HepG2 (cell line): ENCODE data around the gene RFXANK. TPM values are rescaled to one million over a fixed set of nuclear protein-coding genes. Genes with fewer than 3 reads are reported as not detected.

Experiments
- ATAC-seq: fragments of 200-7000 bp; cut with Tn5 transposase; 3 replicates; pipeline ENCODE4 v1.9.1; 2020; ENCODE audit warnings: mild to moderate bottlenecking, moderate library complexity
- BruUV-seq: library from RNA; stranded (reverse); fragments of 400-500 nt; replicated peaks from 2 replicates; lab custom pipeline; 2021; lab: Mats Ljungman, UMichigan
- CTCF ChIA-PET: fragments of 300-600 bp; formaldehyde crosslinking; extraction: SDS; loops from one replicate; lab custom pipeline; 2021; ENCODE audit warnings: low total read pairs, inconsistent platforms, low intra/inter-chr PET ratio; lab: Yijun Ruan, JAX
- POLR2A ChIA-PET: fragments of 350-600 bp; sonication (Branson Sonifier 250); formaldehyde crosslinking; loops from one replicate; lab custom pipeline; 2020; ENCODE audit warnings: antibody characterized with exemption, inconsistent platforms; lab: Yijun Ruan, JAX
- DNase-seq: peaks from one replicate; pipeline ENCODE4 v3.0.0-alpha.2; 2015; ENCODE audit warnings: low spot score
- FAIRE-seq: peaks from 3 replicates; lab custom pipeline; 2011; peaks lifted over from hg19 to GRCh38; lab: Jason Lieb, UNC
- H2AFZ ChIP-seq: one replicate; pipeline ENCODE4 v1.6.1; 2011; ENCODE audit warnings: low read length, inconsistent platforms
- H3K27ac ChIP-seq: fragments of 300-600 bp; 3 replicates; pipeline ENCODE4 v1.8.0; 2011; ENCODE audit warnings: mixed run types, mild to moderate bottlenecking, mixed read lengths, low read length, inconsistent platforms; ENCODE audit not compliant: insufficient read depth; ENCODE audit errors: extremely low read length
- H3K27me3 ChIP-seq, 2 experiments: fragments of 200-600 bp in 1 of 2; 2 replicates in 1 of 2; 3 replicates in 1 of 2; pipeline versions ENCODE4 v1.6.0 to v1.8.0; 2011; ENCODE audit warnings: low read length in 2 of 2, mild to moderate bottlenecking in 2 of 2, moderate library complexity in 2 of 2, inconsistent platforms in 1 of 2; ENCODE audit not compliant: insufficient read depth in 2 of 2, control insufficient read depth in 1 of 2
- H3K36me3 ChIP-seq, 2 experiments: fragments of 200-600 bp in 1 of 2; replicated peaks in 1 of 2; 2 replicates in 1 of 2; 3 replicates in 1 of 2; pipeline versions ENCODE4 v1.5.1 to v1.8.0; 2011; ENCODE audit warnings: low read length in 2 of 2, inconsistent platforms in 1 of 2; ENCODE audit not compliant: insufficient read depth in 2 of 2, control insufficient read depth in 1 of 2
- H3K4me1 ChIP-seq: 2 replicates; pipeline ENCODE4 v1.5.1; 2012; ENCODE audit warnings: low read length, inconsistent platforms; ENCODE audit not compliant: insufficient read depth
- H3K4me2 ChIP-seq: 2 replicates; pipeline ENCODE4 v1.6.0; 2011; ENCODE audit warnings: low read depth, low read length, inconsistent platforms
- H3K4me3 ChIP-seq, 3 experiments: fragments of 200-600 bp in 1 of 3; sonication (generic), shearing (Covaris generic) in 1 of 3; replicated peaks in 1 of 3; 2 replicates each; pipeline ENCODE4 v1.5.1; 2011 to 2016; ENCODE audit warnings: low read length in 3 of 3, inconsistent platforms in 2 of 3, low read depth in 2 of 3, mild to moderate bottlenecking in 2 of 3, control low read depth in 1 of 3, mixed read lengths in 1 of 3; ENCODE audit not compliant: insufficient read depth in 1 of 3
- H3K79me2 ChIP-seq: one replicate; pipeline ENCODE4 v1.6.1; 2011; ENCODE audit warnings: low read length, inconsistent platforms; ENCODE audit not compliant: insufficient read depth
- H3K9ac ChIP-seq: 2 replicates; pipeline ENCODE4 v1.6.0; 2011; ENCODE audit warnings: mild to moderate bottlenecking, low read depth, low read length, inconsistent platforms; ENCODE audit not compliant: insufficient read depth
- H3K9me3 ChIP-seq: 2 replicates; pipeline ENCODE4 v1.5.1; 2012; ENCODE audit warnings: mild to moderate bottlenecking, low read length
- H4K20me1 ChIP-seq: 2 replicates; pipeline ENCODE4 v1.6.0; 2011; ENCODE audit warnings: inconsistent platforms, mild to moderate bottlenecking, low read length, moderate library complexity; ENCODE audit not compliant: insufficient read depth
- AGO2 ChIP-seq: fragments of 200-400 bp; formaldehyde crosslinking; optimal IDR thresholded peaks from 2 replicates; pipeline ENCODE3; 2017; ENCODE audit warnings: mild to moderate bottlenecking, low read depth, low read length, moderate library complexity
- BCLAF1 ChIP-seq: fragments of 450-650 bp; IDR thresholded peaks from 2 replicates; pipeline ENCODE4 v1.6.1; 2017; ENCODE audit warnings: mild to moderate bottlenecking
- GPBP1L1 ChIP-seq: sonication (generic); formaldehyde crosslinking; IDR thresholded peaks from 2 replicates; pipeline ENCODE4 v1.5.0; 2020; ENCODE audit warnings: mild to moderate bottlenecking, missing genetic modification reagents
- ZNF331 ChIP-seq: sonication (generic); formaldehyde crosslinking; IDR thresholded peaks from 2 replicates; pipeline ENCODE4 v1.4.0; 2020; ENCODE audit warnings: missing genetic modification reagents
- ZNF768 ChIP-seq: sonication (generic); formaldehyde crosslinking; IDR thresholded peaks from 2 replicates; pipeline ENCODE4 v1.4.0; 2020; ENCODE audit warnings: missing genetic modification reagents
- WGBS: methylation state at CpG from one replicate; pipeline ENCODE4 v1.1.6; 2017; ENCODE audit warnings: low lambda C conversion rate; 5-methylcytosine and 5-hydroxymethylcytosine counted together
- in situ Hi-C: cut with HindIII; loops from 2 replicates; pipeline ENCODE4 v1.10.0; 2017; ENCODE audit warnings: low pct_unique_long_range_greater_than_20kb; ENCODE audit not compliant: extremely low pct_ligation_motif_present
- intact Hi-C: fragments of 100-400 bp; cut with micrococcal nuclease; formaldehyde crosslinking; loops from one replicate; pipeline ENCODE4 v1.10.0; 2022; ENCODE audit not compliant: unreplicated experiment
- polyA plus RNA-seq, 8 experiments: library from polyadenylated mRNA; depleted of rRNA in 3 of 8; stranded (reverse) in 7 of 8; unstranded in 1 of 8; fragments of >200 nt; fragmentation: Illumina TruSeq in 4 of 8; extraction: Trizol in 4 of 8; gene quantifications; 2 replicates each; pipeline versions ENCODE4 v1.2.1 to v1.2.3, GENCODE V29; 2011 to 2016; ENCODE audit warnings: low read depth in 4 of 8, missing spikeins in 1 of 8, mixed read lengths in 1 of 8; ENCODE audit not compliant: insufficient read depth in 1 of 8
- total RNA-seq, 5 experiments: library from RNA; depleted of rRNA; stranded (reverse); fragments of >200 nt; fragmentation: Illumina TruSeq; extraction: Trizol; gene quantifications; 2 replicates each; pipeline ENCODE4 v1.2.3, GENCODE V29; 2016; ENCODE audit warnings: low read depth in 1 of 5

Gene RFXANK
- total and polyA plus RNA-seq, 2 of the 13 experiments (the other 11 are each of a cell fraction or from before 2014, with no cell fraction given) = 49.9 to 80.7 TPM

- DNase-seq (no peak), ATAC-seq (no peak), FAIRE-seq (no peak)
- Histone ChIP-seq H2AFZ (no peak overlapping the region), H3K27ac (no peak overlapping the region), H3K4me3 (no peak overlapping the region), H3K36me3 (peaks cover 1 to 10% of the 10 kb centered on the region in 2 experiments; a peak in 1 of 5 replicates), H3K4me1 (peaks cover 2% of the 10 kb centered on the region), H3K9ac (no peak overlapping the region), H3K4me2 (no peak overlapping the region), H3K27me3 (no peaks in the 10 kb centered on the region), H3K79me2 (no peaks in the 10 kb centered on the region), H3K9me3 (no peaks in the 10 kb centered on the region), H4K20me1 (no peaks in the 10 kb centered on the region)
- CTCF ChIA-PET = no interaction called here
- TF ChIP-seq ZNF331 (CRISPR knock-in tag) (peak; percentile 97), GPBP1L1 (CRISPR knock-in tag) (no peak), ZNF768 (peak; percentile 90), AGO2 (peak; percentile 14), BCLAF1 (no peak)
- 96% methylated on average over 11 of the region's 17 CpGs for WGBS
- BruUV-seq = no TSS peak
- POLR2A ChIA-PET = no interaction called here
- in situ Hi-C loops (loop anchor here (5.0 kb wide), 1 partner anchor 37 kb away; no protein-coding TSS in a partner anchor), intact Hi-C loops (no loop called here)
Observed at GRCh38 chr19:19179548-19180441, 12.3 kb upstream of the RFXANK start.
